T-helper 1 cell treated with Interleukin-12 subunit alpha and Interleukin-12 subunit beta and Interleukin-4 antibody, amounts not matched to agents 30 μg/mL and 1 μg/mL, for 36 hours (primary cell): ENCODE results near the gene PKD1L1.

Source experiments
- H3K27ac Mint-ChIP-seq: one replicate; pipeline ENCODE4 v1.8.0; 2021; ENCODE audit warnings: mild to moderate bottlenecking, mixed read lengths
- H3K27me3 Mint-ChIP-seq: one replicate; pipeline ENCODE4 v1.8.0; 2021; ENCODE audit warnings: low read depth, mixed read lengths
- H3K36me3 Mint-ChIP-seq: one replicate; pipeline ENCODE4 v1.8.0; 2021; ENCODE audit warnings: low read depth, mixed read lengths
- H3K4me1 Mint-ChIP-seq: one replicate; pipeline ENCODE4 v1.8.0; 2021; ENCODE audit warnings: low read depth, mixed read lengths
- H3K4me3 Mint-ChIP-seq: one replicate; pipeline ENCODE4 v1.8.0; 2021; ENCODE audit warnings: mild to moderate bottlenecking, moderate library complexity, mixed read lengths
- H3K9me3 Mint-ChIP-seq: one replicate; pipeline ENCODE4 v1.8.0; 2021; ENCODE audit warnings: mixed read lengths

PKD1L1 gene

GRCh38 chr7:47889723-47890122, 58.5 kb downstream of the PKD1L1 start:
- no peaks in the 10 kb centered on the region for H3K36me3 Mint-ChIP-seq
- H3K9me3 Mint-ChIP-seq, result no peaks in the 10 kb centered on the region
- H3K27me3 Mint-ChIP-seq, result no peaks in the 10 kb centered on the region
- no peak overlapping the region for H3K27ac Mint-ChIP-seq
- H3K4me3 Mint-ChIP-seq, result no peak overlapping the region
- no peaks in the 10 kb centered on the region for H3K4me1 Mint-ChIP-seq

- Mint-ChIP-seq H3K27ac (no peak overlapping the region), H3K9me3 (no peaks in the 10 kb centered on the region), H3K36me3 (no peaks in the 10 kb centered on the region), H3K27me3 (no peaks in the 10 kb centered on the region), H3K4me1 (no peaks in the 10 kb centered on the region), H3K4me3 (no peak overlapping the region)
Measured at GRCh38 chr7:47888371-47889265, 59.6 kb downstream of the PKD1L1 start.

- H3K4me3 Mint-ChIP-seq, result no peak overlapping the region
Measured at GRCh38 chr7:47887016-47887640, 61.1 kb downstream of the PKD1L1 start.

GRCh38 chr7:47885987-47886811, 62.1 kb downstream of the PKD1L1 start:
- Mint-ChIP-seq H3K4me1 (no peaks in the 10 kb centered on the region), H3K27ac (no peak overlapping the region), H3K27me3 (no peaks in the 10 kb centered on the region), H3K4me3 (no peak overlapping the region), H3K9me3 (no peaks in the 10 kb centered on the region), H3K36me3 (no peaks in the 10 kb centered on the region)

More at GRCh38 chr7:47887016-47887640, 61.1 kb downstream of the PKD1L1 start:
- H3K27ac Mint-ChIP-seq, result no peak overlapping the region
- H3K36me3 Mint-ChIP-seq, result no peaks in the 10 kb centered on the region
- H3K4me1 Mint-ChIP-seq, result no peaks in the 10 kb centered on the region
- H3K9me3 Mint-ChIP-seq, result no peaks in the 10 kb centered on the region
- H3K27me3 Mint-ChIP-seq, result no peaks in the 10 kb centered on the region

GRCh38 chr7:47885309-47885986, 62.8 kb downstream of the PKD1L1 start:
- no peak overlapping the region for H3K4me3 Mint-ChIP-seq
- no peaks in the 10 kb centered on the region for H3K9me3 Mint-ChIP-seq
- no peaks in the 10 kb centered on the region for H3K4me1 Mint-ChIP-seq
- no peak overlapping the region for H3K27ac Mint-ChIP-seq
- no peaks in the 10 kb centered on the region for H3K36me3 Mint-ChIP-seq
- H3K27me3 Mint-ChIP-seq, result no peaks in the 10 kb centered on the region

GRCh38 chr7:47884675-47885074, 63.6 kb downstream of the PKD1L1 start:
- no peaks in the 10 kb centered on the region for H3K9me3 Mint-ChIP-seq
- H3K27me3 Mint-ChIP-seq, result no peaks in the 10 kb centered on the region
- H3K4me3 Mint-ChIP-seq, result no peak overlapping the region

GRCh38 chr7:47882635-47883034, 65.6 kb downstream of the PKD1L1 start:
- no peaks in the 10 kb centered on the region for H3K27me3 Mint-ChIP-seq
- H3K4me3 Mint-ChIP-seq, result no peak overlapping the region
- H3K36me3 Mint-ChIP-seq, result no peaks in the 10 kb centered on the region
- no peak overlapping the region for H3K27ac Mint-ChIP-seq
- no peaks in the 10 kb centered on the region for H3K4me1 Mint-ChIP-seq
- H3K9me3 Mint-ChIP-seq, result no peaks in the 10 kb centered on the region

More at GRCh38 chr7:47884675-47885074, 63.6 kb downstream of the PKD1L1 start:
- Mint-ChIP-seq H3K36me3 (no peaks in the 10 kb centered on the region), H3K4me1 (no peaks in the 10 kb centered on the region), H3K27ac (no peak overlapping the region)

GRCh38 chr7:47881256-47881655, 67.0 kb downstream of the PKD1L1 start:
- Mint-ChIP-seq H3K4me3 (no peak overlapping the region), H3K9me3 (no peaks in the 10 kb centered on the region), H3K27ac (no peak overlapping the region), H3K27me3 (no peaks in the 10 kb centered on the region), H3K36me3 (no peaks in the 10 kb centered on the region), H3K4me1 (no peaks in the 10 kb centered on the region)

- H3K4me1 Mint-ChIP-seq, result no peaks in the 10 kb centered on the region
- H3K27me3 Mint-ChIP-seq, result peaks cover 3% of the 10 kb centered on the region
- no peaks in the 10 kb centered on the region for H3K36me3 Mint-ChIP-seq
- no peaks in the 10 kb centered on the region for H3K9me3 Mint-ChIP-seq
- H3K27ac Mint-ChIP-seq, result no peak overlapping the region
- no peak overlapping the region for H3K4me3 Mint-ChIP-seq
Measured at GRCh38 chr7:47878662-47879061, 69.6 kb downstream of the PKD1L1 start.

- Mint-ChIP-seq H3K9me3 (no peaks in the 10 kb centered on the region), H3K4me3 (no peak overlapping the region), H3K4me1 (no peaks in the 10 kb centered on the region), H3K27ac (no peak overlapping the region), H3K36me3 (no peaks in the 10 kb centered on the region), H3K27me3 (peaks cover 5% of the 10 kb centered on the region)
Measured at GRCh38 chr7:47877336-47877735, 70.9 kb downstream of the PKD1L1 start.

GRCh38 chr7:47875998-47876744, 72.1 kb downstream of the PKD1L1 start:
- H3K4me3 Mint-ChIP-seq, result no peak overlapping the region
- peaks cover 5% of the 10 kb centered on the region for H3K27me3 Mint-ChIP-seq
- H3K36me3 Mint-ChIP-seq, result no peaks in the 10 kb centered on the region
- H3K9me3 Mint-ChIP-seq, result no peaks in the 10 kb centered on the region
- no peak overlapping the region for H3K27ac Mint-ChIP-seq
- H3K4me1 Mint-ChIP-seq, result no peaks in the 10 kb centered on the region

GRCh38 chr7:47875406-47875805, 72.9 kb downstream of the PKD1L1 start:
- H3K36me3 Mint-ChIP-seq, result no peaks in the 10 kb centered on the region
- H3K4me1 Mint-ChIP-seq, result no peaks in the 10 kb centered on the region
- H3K27me3 Mint-ChIP-seq, result peaks cover 5% of the 10 kb centered on the region

GRCh38 chr7:47873762-47874161, 74.5 kb downstream of the PKD1L1 start:
- no peaks in the 10 kb centered on the region for H3K4me1 Mint-ChIP-seq
- no peaks in the 10 kb centered on the region for H3K9me3 Mint-ChIP-seq
- no peak overlapping the region for H3K27ac Mint-ChIP-seq
- peaks cover 5% of the 10 kb centered on the region for H3K27me3 Mint-ChIP-seq
- H3K36me3 Mint-ChIP-seq, result no peaks in the 10 kb centered on the region
- H3K4me3 Mint-ChIP-seq, result no peak overlapping the region

More at GRCh38 chr7:47875406-47875805, 72.9 kb downstream of the PKD1L1 start:
- Mint-ChIP-seq H3K9me3 (no peaks in the 10 kb centered on the region), H3K27ac (no peak overlapping the region), H3K4me3 (no peak overlapping the region)
